ENCODE data around the gene RPS6KA1. TPM values are rescaled to one million over a fixed set of nuclear protein-coding genes. Genes with fewer than 3 reads are reported as not detected.
A peak's percentile ranks its signal among the peaks of the same experiment; 100 is the strongest.

RPS6KA1 gene
- total and polyA plus RNA-seq, 2 of the 4 experiments (the other 2 are of a cell fraction): 3.6 to 6.3 TPM

- TF ChIP-seq, protein P1, sequence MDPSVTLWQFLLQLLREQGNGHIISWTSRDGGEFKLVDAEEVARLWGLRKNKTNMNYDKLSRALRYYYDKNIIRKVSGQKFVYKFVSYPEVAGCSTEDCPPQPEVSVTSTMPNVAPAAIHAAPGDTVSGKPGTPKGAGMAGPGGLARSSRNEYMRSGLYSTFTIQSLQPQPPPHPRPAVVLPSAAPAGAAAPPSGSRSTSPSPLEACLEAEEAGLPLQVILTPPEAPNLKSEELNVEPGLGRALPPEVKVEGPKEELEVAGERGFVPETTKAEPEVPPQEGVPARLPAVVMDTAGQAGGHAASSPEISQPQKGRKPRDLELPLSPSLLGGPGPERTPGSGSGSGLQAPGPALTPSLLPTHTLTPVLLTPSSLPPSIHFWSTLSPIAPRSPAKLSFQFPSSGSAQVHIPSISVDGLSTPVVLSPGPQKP (IDR thresholded peaks at IDR 0.05; ENCODE audit: borderline replicate concordance, low read depth, low read length): no peak
- TF ChIP-seq CEBPB (IDR thresholded peaks at IDR 0.05; ENCODE audit: low read depth, low read length): peak; percentile 82
- no peak for TF ChIP-seq SMC3 (IDR thresholded peaks at IDR 0.05; ENCODE audit: low read depth, low read length)
Observed at GRCh38 chr1:26582836-26583460, 53.4 kb downstream of the RPS6KA1 start (continued).
